DND-41 (cell line): ENCODE data around the gene NEGR1.

Experiments
- ATAC-seq: fragments of 200-7000 bp; cut with Tn5 transposase; 3 replicates; pipeline ENCODE4 v1.9.1; 2021; ENCODE audit warnings: low read depth; ENCODE audit not compliant: insufficient read depth
- DNase-seq: peaks from one replicate; pipeline ENCODE4 v3.0.0-alpha.2; 2020
- H2AFZ ChIP-seq: 2 replicates; pipeline ENCODE4 v1.6.0; 2012; ENCODE audit warnings: low read depth, low read length
- H3K27ac ChIP-seq: 2 replicates; pipeline ENCODE4 v1.5.1; 2012; ENCODE audit warnings: low read length, inconsistent platforms
- H3K27me3 ChIP-seq: fragments of 200-600 bp; sonication (generic); 2 replicates; pipeline ENCODE4 v1.6.0; 2012; ENCODE audit warnings: low read length, mild to moderate bottlenecking, inconsistent platforms; ENCODE audit not compliant: insufficient read depth, poor library complexity
- H3K36me3 ChIP-seq: 2 replicates; pipeline ENCODE4 v1.5.1; 2012; ENCODE audit warnings: low read length, inconsistent platforms; ENCODE audit not compliant: insufficient read depth
- H3K4me1 ChIP-seq: 2 replicates; pipeline ENCODE4 v1.5.1; 2012; ENCODE audit warnings: mild to moderate bottlenecking, low read length; ENCODE audit not compliant: insufficient read depth
- H3K4me2 ChIP-seq: 2 replicates; pipeline ENCODE4 v1.6.0; 2012; ENCODE audit warnings: mild to moderate bottlenecking, moderate library complexity, low read length, inconsistent platforms; ENCODE audit not compliant: insufficient read depth
- H3K4me3 ChIP-seq, 2 experiments: fragments of 200-600 bp in 1 of 2; shearing (Covaris generic) in 1 of 2; 2 replicates each; pipeline ENCODE4 v1.5.1; 2012 to 2016; ENCODE audit warnings: inconsistent platforms in 2 of 2, low read length in 2 of 2, mild to moderate bottlenecking in 2 of 2, low read depth in 1 of 2, moderate library complexity in 1 of 2
- H3K79me2 ChIP-seq: 2 replicates; pipeline ENCODE4 v1.6.0; 2012; ENCODE audit warnings: low read length, inconsistent platforms; ENCODE audit not compliant: insufficient read depth
- H3K9ac ChIP-seq: 2 replicates; pipeline ENCODE4 v1.6.0; 2012; ENCODE audit warnings: low read depth, mild to moderate bottlenecking, inconsistent platforms, low read length, moderate library complexity
- H3K9me3 ChIP-seq: 2 replicates; pipeline ENCODE4 v1.5.1; 2012; ENCODE audit warnings: low read length, moderate library complexity, mild to moderate bottlenecking, inconsistent platforms; ENCODE audit not compliant: insufficient read depth, severe bottlenecking
- H4K20me1 ChIP-seq: 2 replicates; pipeline ENCODE4 v1.6.0; 2012; ENCODE audit warnings: low read length; ENCODE audit not compliant: insufficient read depth
- CTCF ChIP-seq: IDR thresholded peaks from 2 replicates; pipeline ENCODE4 v1.5.1; 2012; ENCODE audit warnings: borderline replicate concordance, low read length, moderate library complexity, mild to moderate bottlenecking; ENCODE audit not compliant: poor library complexity, severe bottlenecking; ENCODE audit errors: extremely low read depth
- EZH2 ChIP-seq: IDR thresholded peaks from 3 replicates; pipeline ENCODE4 v1.6.1; 2012; ENCODE audit warnings: borderline replicate concordance, low read depth, mild to moderate bottlenecking, moderate library complexity, low read length, inconsistent platforms; ENCODE audit not compliant: severe bottlenecking

Gene NEGR1

DNA sequence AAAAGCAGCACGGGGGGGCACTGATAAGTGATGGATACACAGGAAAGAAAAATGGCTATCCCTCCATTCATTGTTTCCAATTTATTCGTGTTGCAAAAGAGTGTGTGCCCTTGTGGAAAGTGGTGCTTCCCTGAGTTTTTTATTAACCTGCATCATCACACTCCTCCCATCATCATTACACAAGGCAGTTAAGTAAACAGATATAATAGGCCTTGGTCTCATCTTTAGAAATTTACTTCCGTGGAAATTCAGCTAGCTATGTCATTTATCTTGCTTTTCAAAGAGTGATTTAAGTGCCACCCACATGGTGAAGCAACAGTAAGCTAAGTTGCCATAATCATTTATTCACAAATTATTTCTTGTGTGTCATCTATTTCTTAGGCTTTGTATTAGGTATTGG is 473.3 kb downstream of the NEGR1 start:
- no peak overlapping the region for H3K9ac ChIP-seq
- TF ChIP-seq EZH2 (no peak), CTCF (no peak)

GRCh38 chr1:71804140-71804539 is 478.2 kb downstream of the NEGR1 start:
- Histone ChIP-seq H3K4me3 (no peak overlapping the region), H2AFZ (no peak overlapping the region), H3K27me3 (no peaks in the 10 kb centered on the region), H3K9ac (no peak overlapping the region), H3K4me2 (no peak overlapping the region), H3K27ac (no peak overlapping the region), H3K36me3 (no peaks in the 10 kb centered on the region), H3K4me1 (no peaks in the 10 kb centered on the region), H3K79me2 (no peaks in the 10 kb centered on the region), H3K9me3 (peaks cover 2% of the 10 kb centered on the region), H4K20me1 (no peaks in the 10 kb centered on the region)
- TF ChIP-seq EZH2 (no peak), CTCF (no peak)
- DNase-seq: no peak
- ATAC-seq: no peak

More for the DNA sequence above, 473.3 kb downstream of the NEGR1 start:
- ATAC-seq (no peak), DNase-seq (no peak)
- Histone ChIP-seq H3K4me2 (no peak overlapping the region), H3K9me3 (peaks cover 2% of the 10 kb centered on the region), H3K79me2 (no peaks in the 10 kb centered on the region), H4K20me1 (no peaks in the 10 kb centered on the region), H2AFZ (no peak overlapping the region), H3K27me3 (no peaks in the 10 kb centered on the region), H3K36me3 (no peaks in the 10 kb centered on the region), H3K4me1 (no peaks in the 10 kb centered on the region), H3K27ac (no peak overlapping the region), H3K4me3 (no peak overlapping the region)

GRCh38 chr1:71796006-71796405 is 486.3 kb downstream of the NEGR1 start:
- Histone ChIP-seq H3K4me2 (no peak overlapping the region), H3K27ac (no peak overlapping the region), H3K36me3 (no peaks in the 10 kb centered on the region), H3K9me3 (no peaks in the 10 kb centered on the region), H3K79me2 (no peaks in the 10 kb centered on the region), H3K4me1 (no peaks in the 10 kb centered on the region), H3K27me3 (no peaks in the 10 kb centered on the region), H4K20me1 (no peaks in the 10 kb centered on the region), H2AFZ (no peak overlapping the region), H3K9ac (no peak overlapping the region), H3K4me3 (no peak overlapping the region)
- TF ChIP-seq CTCF: peak; percentile 10
- TF ChIP-seq EZH2: no peak
- ATAC-seq (no peak), DNase-seq (no peak)

DNA sequence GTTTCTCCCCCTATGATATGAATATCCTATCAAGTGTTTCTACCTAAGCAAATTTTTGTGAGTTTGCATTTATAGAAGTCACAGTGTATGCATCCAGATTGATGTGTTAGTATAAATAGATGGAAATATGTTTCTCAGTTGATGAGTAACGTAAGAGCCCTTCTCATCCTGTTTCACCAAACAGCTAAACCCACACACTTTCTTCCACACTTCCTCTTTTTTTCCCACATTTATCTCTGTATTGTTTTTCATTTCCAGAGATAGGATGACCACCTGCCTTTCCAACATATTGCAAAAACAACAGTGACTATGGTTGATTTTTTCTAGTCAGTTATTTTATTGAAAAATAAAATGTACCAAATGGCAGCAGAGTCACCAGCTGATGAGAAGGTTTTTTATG is 490.1 kb downstream of the NEGR1 start:
- H3K79me2 ChIP-seq: no peaks in the 10 kb centered on the region
- no peaks in the 10 kb centered on the region for H3K9me3 ChIP-seq
- no peak overlapping the region for H3K9ac ChIP-seq
- H3K4me3 ChIP-seq: no peak overlapping the region
- no peaks in the 10 kb centered on the region for H3K27me3 ChIP-seq
- no peak for ATAC-seq
- no peak overlapping the region for H2AFZ ChIP-seq
- no peak overlapping the region for H3K27ac ChIP-seq
- H3K36me3 ChIP-seq: no peaks in the 10 kb centered on the region
- TF ChIP-seq CTCF (no peak), EZH2 (no peak)
- H4K20me1 ChIP-seq: no peaks in the 10 kb centered on the region
- DNase-seq: no peak
- H3K4me1 ChIP-seq: no peaks in the 10 kb centered on the region
- no peak overlapping the region for H3K4me2 ChIP-seq
